ENCODE data around the gene EPM2A.

EPM2A gene

DNA sequence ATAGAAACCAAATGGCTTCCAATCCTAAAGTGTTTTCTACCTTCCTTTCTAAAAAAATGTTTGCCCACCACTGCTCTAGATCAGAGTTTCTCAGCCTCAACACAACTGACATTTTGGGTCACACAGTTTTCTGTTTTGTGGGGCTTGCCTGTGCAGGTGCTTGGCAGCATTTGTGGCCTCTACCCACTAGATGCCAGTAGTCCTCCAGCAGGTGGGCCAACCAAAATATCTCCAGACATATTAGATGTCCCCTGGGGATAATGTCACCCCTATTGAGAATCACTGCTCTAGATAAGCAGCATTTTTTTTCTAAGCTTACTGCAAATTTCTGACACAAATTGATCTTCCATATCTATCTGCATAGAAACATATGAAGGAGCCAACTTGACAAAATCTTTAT is 26.3 kb upstream of the EPM2A start:
- H3K4me3 ChIP-seq (ENCODE audit: control insufficient read depth, low read depth, low read length) = no peak overlapping the region
- TF ChIP-seq, protein P1, sequence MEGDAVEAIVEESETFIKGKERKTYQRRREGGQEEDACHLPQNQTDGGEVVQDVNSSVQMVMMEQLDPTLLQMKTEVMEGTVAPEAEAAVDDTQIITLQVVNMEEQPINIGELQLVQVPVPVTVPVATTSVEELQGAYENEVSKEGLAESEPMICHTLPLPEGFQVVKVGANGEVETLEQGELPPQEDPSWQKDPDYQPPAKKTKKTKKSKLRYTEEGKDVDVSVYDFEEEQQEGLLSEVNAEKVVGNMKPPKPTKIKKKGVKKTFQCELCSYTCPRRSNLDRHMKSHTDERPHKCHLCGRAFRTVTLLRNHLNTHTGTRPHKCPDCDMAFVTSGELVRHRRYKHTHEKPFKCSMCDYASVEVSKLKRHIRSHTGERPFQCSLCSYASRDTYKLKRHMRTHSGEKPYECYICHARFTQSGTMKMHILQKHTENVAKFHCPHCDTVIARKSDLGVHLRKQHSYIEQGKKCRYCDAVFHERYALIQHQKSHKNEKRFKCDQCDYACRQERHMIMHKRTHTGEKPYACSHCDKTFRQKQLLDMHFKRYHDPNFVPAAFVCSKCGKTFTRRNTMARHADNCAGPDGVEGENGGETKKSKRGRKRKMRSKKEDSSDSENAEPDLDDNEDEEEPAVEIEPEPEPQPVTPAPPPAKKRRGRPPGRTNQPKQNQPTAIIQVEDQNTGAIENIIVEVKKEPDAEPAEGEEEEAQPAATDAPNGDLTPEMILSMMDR (IDR thresholded peaks at IDR 0.05; ENCODE audit: control insufficient read depth, insufficient read depth, low read depth, low read length, missing control alignments) = no peak
- no peak for DNase-seq (ENCODE audit: low read depth)

DNA sequence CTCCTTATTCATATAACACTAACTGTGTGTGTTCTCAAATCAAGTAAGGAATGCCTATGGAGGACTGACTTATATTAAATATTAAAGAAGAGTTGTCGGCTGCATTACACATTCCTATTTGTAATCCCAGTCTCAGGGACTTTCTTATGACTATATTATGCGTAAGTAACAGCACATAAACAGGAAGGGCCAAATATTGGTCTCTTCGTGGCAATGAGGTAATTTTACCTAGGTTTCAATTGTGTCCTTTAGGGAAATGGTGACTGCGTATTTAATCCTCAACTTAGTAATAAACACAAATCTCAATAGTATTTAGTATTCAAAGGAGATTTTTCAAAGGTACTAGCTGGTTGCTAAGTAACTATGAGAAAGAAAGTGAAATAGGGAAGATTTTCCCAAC is 22.8 kb upstream of the EPM2A start:
- DNase-seq (ENCODE audit: low read depth) = no peak
- TF ChIP-seq, protein P1 (IDR thresholded peaks at IDR 0.05; ENCODE audit: control insufficient read depth, insufficient read depth, low read depth, low read length, missing control alignments) = no peak
- H3K4me3 ChIP-seq (ENCODE audit: control insufficient read depth, low read depth, low read length) = no peak overlapping the region

GRCh38 chr6:145756170-145756662 is 20.9 kb upstream of the EPM2A start:
- TF ChIP-seq, protein P1 (IDR thresholded peaks at IDR 0.05; ENCODE audit: control insufficient read depth, insufficient read depth, low read depth, low read length, missing control alignments) = no peak
- peak; percentile 90 for DNase-seq (ENCODE audit: low read depth)

DNA sequence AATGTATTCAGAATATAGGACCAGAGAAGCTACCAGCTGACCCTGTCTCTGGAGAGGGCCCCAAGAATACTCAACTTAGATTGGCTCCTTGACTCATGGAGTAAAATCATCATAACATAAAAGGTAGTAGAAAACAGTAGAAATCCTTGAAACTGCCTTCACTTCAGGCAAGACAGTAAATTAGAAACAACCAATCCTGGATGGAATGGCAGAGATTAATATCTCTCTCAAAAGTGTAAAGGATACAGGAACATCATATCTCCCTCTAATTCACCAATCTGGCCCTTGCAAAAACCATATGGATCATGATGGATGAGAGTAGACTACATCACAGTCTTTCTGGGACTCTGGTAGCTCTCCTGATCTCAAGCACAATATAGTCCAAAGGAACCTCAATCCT is 20.4 kb upstream of the EPM2A start:
- DNase-seq (ENCODE audit: low read depth) = no peak
- no peak overlapping the region for H3K4me3 ChIP-seq (ENCODE audit: control insufficient read depth, low read depth, low read length)
- TF ChIP-seq, protein P1 (IDR thresholded peaks at IDR 0.05; ENCODE audit: control insufficient read depth, insufficient read depth, low read depth, low read length, missing control alignments) = no peak

More at GRCh38 chr6:145756170-145756662, 20.9 kb upstream of the EPM2A start:
- no peak overlapping the region for H3K4me3 ChIP-seq (ENCODE audit: control insufficient read depth, low read depth, low read length)

DNA sequence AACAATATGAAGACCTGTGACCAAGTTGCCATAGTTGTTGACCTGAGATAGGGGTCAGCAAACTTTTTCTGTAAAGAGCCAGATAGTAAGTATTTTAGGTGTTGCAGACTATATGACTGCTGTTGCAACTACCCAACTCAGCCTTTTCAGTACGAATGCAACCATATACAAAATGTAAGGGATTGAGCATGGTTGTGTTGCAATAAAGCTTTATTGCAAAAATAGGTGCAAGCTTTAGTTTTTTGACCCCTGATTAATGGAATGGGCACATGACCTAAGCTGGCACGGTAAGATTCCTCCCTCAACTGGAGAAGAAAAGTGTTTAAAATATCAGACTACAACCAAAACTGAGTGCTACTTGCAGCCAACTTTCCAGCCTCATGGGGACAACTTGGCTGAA is 17.3 kb upstream of the EPM2A start:
- TF ChIP-seq, protein P1 (IDR thresholded peaks at IDR 0.05; ENCODE audit: control insufficient read depth, insufficient read depth, low read depth, low read length, missing control alignments) = no peak
- H3K4me3 ChIP-seq (ENCODE audit: control insufficient read depth, low read depth, low read length) = no peak overlapping the region
- no peak for DNase-seq (ENCODE audit: low read depth)

- H3K4me3 ChIP-seq (ENCODE audit: control insufficient read depth, low read depth, low read length) = no peak overlapping the region
- DNase-seq (ENCODE audit: low read depth) = peak; percentile 52
- TF ChIP-seq, protein P1 (IDR thresholded peaks at IDR 0.05; ENCODE audit: control insufficient read depth, insufficient read depth, low read depth, low read length, missing control alignments) = no peak
These were observed 14.3 kb upstream of the EPM2A start for GRCh38 chr6:145749632-145750031.

DNA sequence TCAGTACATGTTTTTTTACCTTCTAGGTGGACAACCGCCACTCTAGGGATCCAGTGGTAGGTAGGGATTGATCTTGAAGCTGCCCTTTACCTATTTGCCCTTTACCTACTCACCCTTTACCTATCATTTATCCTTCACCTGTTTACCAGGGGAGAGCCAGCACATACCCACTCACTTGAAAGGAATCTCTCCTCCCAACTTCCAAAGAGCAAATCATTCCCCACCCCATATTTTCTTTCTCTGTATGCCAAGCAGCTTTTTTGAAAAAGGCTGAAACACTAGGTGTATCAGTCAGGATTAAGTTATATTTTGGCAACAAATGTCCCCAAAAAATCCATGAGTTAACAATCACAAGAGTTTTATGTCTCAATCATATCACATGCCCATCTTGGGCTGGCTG is 10.5 kb upstream of the EPM2A start:
- DNase-seq (ENCODE audit: low read depth) = no peak
- TF ChIP-seq, protein P1 (IDR thresholded peaks at IDR 0.05; ENCODE audit: control insufficient read depth, insufficient read depth, low read depth, low read length, missing control alignments) = no peak
- no peak overlapping the region for H3K4me3 ChIP-seq (ENCODE audit: control insufficient read depth, low read depth, low read length)

Data from AG09309 (cell line).